Endothelial cell of umbilical vein (primary cell): ENCODE results near the gene DPY19L2. TPM values are rescaled to one million over a fixed set of nuclear protein-coding genes. Genes with fewer than 3 reads are reported as not detected.
A peak's percentile ranks its signal among the peaks of the same experiment; 100 is the strongest.
"Not testable (repeated sequence)": the region's sequence is repeated elsewhere in the genome, so short reads cannot be mapped to it uniquely, and the experiment has no call there.

Source experiments
- Bru-seq: library from RNA; stranded (reverse); fragments of 400-500 nt; gene quantifications from one replicate; lab custom pipeline; 2021; lab: Mats Ljungman, UMichigan
- BruChase-seq, 2 experiments: library from RNA; stranded (reverse); fragments of 400-500 nt; gene quantifications; one replicate each; lab custom pipeline; 2021; lab: Mats Ljungman, UMichigan
- BruUV-seq: library from RNA; stranded (reverse); fragments of 400-500 nt; replicated peaks from 2 replicates; lab custom pipeline; 2021; lab: Mats Ljungman, UMichigan
- CTCF ChIA-PET: fragments of 300-600, 350-600 bp; sonication (Branson Sonifier 250); formaldehyde crosslinking; loops from one replicate; lab custom pipeline; 2021; ENCODE audit warnings: antibody characterized with exemption, inconsistent platforms; lab: Charles Lee
- POLR2A ChIA-PET: fragments of 300-600, 350-600 bp; sonication (Branson Sonifier 250); formaldehyde crosslinking; loops from one replicate; lab custom pipeline; 2021; ENCODE audit warnings: antibody characterized with exemption, inconsistent platforms; lab: Charles Lee
- DNase-seq: peaks from one replicate; pipeline ENCODE4 v3.0.0-alpha.2; 2011; ENCODE audit warnings: low read depth, low spot score
- FAIRE-seq: peaks from 2 replicates; lab custom pipeline; 2011; peaks lifted over from hg19 to GRCh38; lab: Jason Lieb, UNC
- H2AFZ ChIP-seq: 2 replicates; pipeline ENCODE4 v1.6.0; 2012; ENCODE audit warnings: low read depth, low read length, control low read depth, inconsistent platforms
- H3K27ac ChIP-seq: 2 replicates; pipeline ENCODE4 v1.5.1; 2011; ENCODE audit warnings: low read depth, mild to moderate bottlenecking, control low read depth, low read length, moderate library complexity; ENCODE audit not compliant: insufficient read depth
- H3K27me3 ChIP-seq, 2 experiments: 2 replicates each; pipeline versions ENCODE4 v1.6.0 to v1.6.1; 2011; ENCODE audit warnings: low read length in 2 of 2, mixed read lengths in 1 of 2; ENCODE audit not compliant: control insufficient read depth in 2 of 2, insufficient read depth in 2 of 2
- H3K36me3 ChIP-seq, 2 experiments: 2 replicates in 1 of 2; 3 replicates in 1 of 2; pipeline ENCODE4 v1.5.1; 2011; ENCODE audit warnings: low read length in 2 of 2, mild to moderate bottlenecking in 1 of 2, moderate library complexity in 1 of 2; ENCODE audit not compliant: control insufficient read depth in 2 of 2, insufficient read depth in 2 of 2; ENCODE audit errors: extremely low read depth in 1 of 2
- H3K4me1 ChIP-seq: 3 replicates; pipeline ENCODE4 v1.5.1; 2011; ENCODE audit warnings: mild to moderate bottlenecking, low read length; ENCODE audit not compliant: control insufficient read depth, insufficient read depth; ENCODE audit errors: extremely low read depth
- H3K4me2 ChIP-seq: 2 replicates; pipeline ENCODE4 v1.6.1; 2011; ENCODE audit warnings: low read length, control low read depth, mixed read lengths; ENCODE audit not compliant: insufficient read depth
- H3K4me3 ChIP-seq, 3 experiments: fragments of 200-600 bp in 1 of 3; sonication (generic), shearing (Covaris generic) in 1 of 3; replicated peaks in 1 of 3; 2 replicates each; pipeline ENCODE4 v1.5.1; 2011 to 2016; ENCODE audit warnings: control low read depth in 3 of 3, low read length in 3 of 3, mild to moderate bottlenecking in 2 of 3, inconsistent platforms in 1 of 3, low read depth in 1 of 3, moderate library complexity in 1 of 3; ENCODE audit not compliant: insufficient read depth in 1 of 3
- H3K79me2 ChIP-seq: 2 replicates; pipeline ENCODE4 v1.6.0; 2012; ENCODE audit warnings: low read length, inconsistent platforms; ENCODE audit not compliant: control insufficient read depth, insufficient read depth
- H3K9ac ChIP-seq: replicated peaks from 2 replicates; pipeline ENCODE3; 2011; ENCODE audit warnings: low read length, control low read depth; ENCODE audit not compliant: insufficient read depth; ENCODE audit errors: extremely low read depth
- H3K9me1 ChIP-seq: replicated peaks from 3 replicates; pipeline ENCODE4 v1.6.0; 2011; ENCODE audit warnings: mild to moderate bottlenecking, low read length; ENCODE audit not compliant: control insufficient read depth, insufficient read depth; ENCODE audit errors: extremely low read depth
- H3K9me3 ChIP-seq: replicated peaks from 2 replicates; pipeline ENCODE4 v1.5.1; 2012; ENCODE audit warnings: low read length, inconsistent platforms; ENCODE audit not compliant: control insufficient read depth, insufficient read depth
- H4K20me1 ChIP-seq: replicated peaks from 2 replicates; pipeline ENCODE3; 2011; ENCODE audit warnings: mild to moderate bottlenecking, low read length; ENCODE audit not compliant: control insufficient read depth, insufficient read depth; ENCODE audit errors: extremely low read depth
- EZH2 ChIP-seq: IDR thresholded peaks from 2 replicates; pipeline ENCODE4 v1.6.1; 2012; ENCODE audit warnings: borderline replicate concordance, low read depth, mild to moderate bottlenecking, moderate library complexity, low read length, inconsistent platforms; ENCODE audit not compliant: severe bottlenecking
- FOS ChIP-seq: IDR thresholded peaks from 2 replicates; pipeline ENCODE4 v1.6.1; 2011; ENCODE audit warnings: mild to moderate bottlenecking, low read length, moderate library complexity, borderline replicate concordance; ENCODE audit not compliant: insufficient read depth
- GATA2 ChIP-seq: IDR thresholded peaks from 2 replicates; pipeline ENCODE4 v1.7.0; 2011; ENCODE audit warnings: low read depth, mild to moderate bottlenecking, moderate library complexity, mixed read lengths, low read length; ENCODE audit not compliant: insufficient read length, insufficient read depth
- JUN ChIP-seq: IDR thresholded peaks from 2 replicates; pipeline ENCODE4 v1.6.1; 2011; ENCODE audit warnings: borderline replicate concordance, low read depth; ENCODE audit not compliant: insufficient read length, insufficient read depth
- MYC ChIP-seq: IDR thresholded peaks from one replicate; pipeline ENCODE4 v1.6.1; 2011; ENCODE audit warnings: mild to moderate bottlenecking, low read depth, low read length
- POLR2A ChIP-seq: IDR thresholded peaks from 2 replicates; pipeline ENCODE4 v1.6.1; 2012; ENCODE audit warnings: low read depth, mild to moderate bottlenecking, control low read depth, low read length
- POLR2AphosphoS5 ChIP-seq: IDR thresholded peaks from 2 replicates; pipeline ENCODE4 v1.6.1; 2012; ENCODE audit warnings: low read depth, mild to moderate bottlenecking, control low read depth, low read length, moderate library complexity; ENCODE audit not compliant: insufficient read depth
- dilution Hi-C: fragments of 300-500 bp; cut with MboI; formaldehyde crosslinking; loops from one replicate; pipeline ENCODE4 v1.15.0; 2019; ENCODE audit warnings: low sequenced_read_pairs; ENCODE audit not compliant: extremely low pct_ligation_motif_present
- intact Hi-C: fragments of 100-400 bp; cut with micrococcal nuclease; formaldehyde crosslinking; loops from one replicate; pipeline ENCODE4 v1.10.0; 2022
- long read RNA-seq: library from polyadenylated mRNA; stranded (forward); transcript quantifications from one replicate; pipeline ENCODE4 v2.0.0, GENCODE V29; 2021
- polyA minus RNA-seq, 3 experiments: library from RNA; depleted of rRNA, polyadenylated mRNA; stranded (reverse); fragments of >200 nt; gene quantifications; 1 replicate in 1 of 3; 2 replicates in 2 of 3; pipeline ENCODE4 v1.2.3, GENCODE V29; 2011
- polyA plus RNA-seq, 4 experiments: library from polyadenylated mRNA; depleted of rRNA in 3 of 4; stranded (reverse) in 3 of 4; unstranded in 1 of 4; fragments of >200 nt; gene quantifications; 2 replicates each; pipeline versions ENCODE4 v1.2.1 to v1.2.3, GENCODE V29; 2011 to 2012; ENCODE audit warnings: missing spikeins in 1 of 4
- total RNA-seq: library from RNA; stranded (reverse); gene quantifications from 2 replicates; pipeline ENCODE4 v1.2.3, GENCODE V29; 2021
- TF ChIP-seq, protein P1 (sequence below), 2 donors: IDR thresholded peaks; 1 replicate in 1 of 2; 2 replicates in 1 of 2; pipeline ENCODE4 v1.5.1; 2011; ENCODE audit warnings: low read length in 2 of 2, mild to moderate bottlenecking in 2 of 2, moderate library complexity in 2 of 2, control low read depth in 1 of 2, inconsistent platforms in 1 of 2, low read depth in 1 of 2; ENCODE audit not compliant: insufficient read depth in 1 of 2; ENCODE audit errors: extremely low read depth in 1 of 2
- TF ChIP-seq, protein P2 (sequence below): IDR thresholded peaks from 2 replicates; pipeline ENCODE4 v1.6.1; 2011; ENCODE audit not compliant: insufficient read depth, insufficient read length

The DPY19L2 gene
- total RNA-seq: 1.6 and 2.3 TPM in 2 replicates
- polyA plus RNA-seq: 0.38 and 0.59 TPM in 2 replicates
- polyA plus RNA-seq (2011; cell fraction: cytosol; rRNA removed): 0.06 and 0.10 TPM in 2 replicates
- polyA plus RNA-seq (2011; cell fraction: nucleus; rRNA removed): 5.5 and 6.8 TPM in 2 replicates
- 0.26 and 1.0 TPM in 2 replicates for polyA plus RNA-seq (2012)
- polyA minus RNA-seq: 0.91 and 0.97 TPM in 2 replicates
- not detected for polyA minus RNA-seq (2011; cell fraction: cytosol; rRNA and poly(A)+ RNA removed)
- polyA minus RNA-seq (2011; cell fraction: nucleus; rRNA and poly(A)+ RNA removed): 3.1 and 3.3 TPM in 2 replicates
- Bru-seq, nascent RNA: percentile 32 among the genes with signal in this experiment
- percentile 35 among the genes with signal in this experiment for BruChase-seq, experiment 1, labeled RNA remaining after a 6-hour chase
- percentile 39 among the genes with signal in this experiment for BruChase-seq, experiment 2, labeled RNA remaining after a 2-hour chase
- long read RNA-seq, partial matches to known transcripts: 1 of 1 reads
- long read RNA-seq, other reads (novel, unspliced or antisense): 0 of 1 reads

DNA sequence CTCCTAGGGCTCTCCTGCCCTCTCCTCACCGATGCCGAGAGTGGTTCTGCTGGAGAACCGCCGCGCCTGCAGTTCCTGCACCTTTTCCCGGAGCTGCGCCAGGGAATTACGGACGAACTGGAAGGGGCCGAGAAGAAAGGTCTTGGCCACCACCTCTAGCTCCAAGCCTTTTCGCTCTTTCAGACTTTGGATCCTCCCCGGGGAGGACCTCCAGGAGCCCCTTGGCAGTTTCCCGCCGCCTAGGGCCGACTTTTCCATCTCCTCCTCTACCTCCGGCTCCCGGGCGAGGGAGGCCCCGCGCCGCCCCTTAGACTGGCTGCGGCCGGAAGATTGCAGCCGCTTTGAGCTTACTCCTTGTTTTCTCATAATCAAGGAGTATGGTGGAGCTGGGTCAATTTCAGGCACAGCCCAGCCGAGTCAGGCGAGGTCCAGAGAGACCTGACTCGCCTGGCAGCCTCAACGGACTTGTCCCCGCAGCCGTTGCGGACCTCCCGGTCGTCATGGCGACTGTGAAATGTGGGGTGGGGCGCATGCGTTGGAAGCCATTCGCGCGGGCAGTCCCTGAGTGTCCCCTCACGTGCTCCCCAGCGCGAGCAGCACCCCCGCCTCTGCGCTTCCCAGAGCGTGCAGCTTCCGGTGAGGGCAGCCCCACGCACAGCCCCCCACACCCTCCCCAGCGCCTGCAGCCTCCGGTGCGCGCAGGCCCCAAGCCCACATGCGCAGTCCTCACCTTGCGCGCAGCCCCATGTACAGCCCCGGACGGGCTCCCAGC lies at the start of gene DPY19L2:
Gene DPY19L2 (minus strand): TSS at position 466 of the 772 bp plus-strand sequence. CDS start 100 bp downstream, at position 366.
- ChIA-PET CTCF (no interaction called here), POLR2A (no interaction called here)
- intact Hi-C loops: loop anchor here (2.0 to 5.0 kb wide), 3 partner anchors 246 to 565 kb away; no protein-coding TSS in a partner anchor
- no TSS peak for BruUV-seq
- no peak within 1 kb of the TSS for H3K27ac ChIP-seq
- dilution Hi-C loops: no loop called here
- no peaks in the 10 kb centered on the region for H3K9me1 ChIP-seq
- DNase-seq: peak; percentile 47
- peak within 1 kb of the TSS; percentile 90 for H2AFZ ChIP-seq
- H3K36me3 ChIP-seq: no peaks in the 10 kb centered on the region
- no peak for FAIRE-seq
- no peaks in the 10 kb centered on the region for H4K20me1 ChIP-seq
- H3K9me3 ChIP-seq: no peaks in the 10 kb centered on the region
- no peaks in the 10 kb centered on the region for H3K4me1 ChIP-seq
- H3K27me3 ChIP-seq: peaks cover 4 to 8% of the 10 kb centered on the region in 2 experiments
- H3K9ac ChIP-seq: peak within 1 kb of the TSS; percentile 9
- no peaks in the 10 kb centered on the region for H3K79me2 ChIP-seq
- TF ChIP-seq EZH2: no peak
- no peak for TF ChIP-seq FOS
- no peak for TF ChIP-seq POLR2AphosphoS5
- no peak for TF ChIP-seq MYC
- no peak for TF ChIP-seq GATA2
- TF ChIP-seq POLR2A: no peak
- TF ChIP-seq, protein P1, sequence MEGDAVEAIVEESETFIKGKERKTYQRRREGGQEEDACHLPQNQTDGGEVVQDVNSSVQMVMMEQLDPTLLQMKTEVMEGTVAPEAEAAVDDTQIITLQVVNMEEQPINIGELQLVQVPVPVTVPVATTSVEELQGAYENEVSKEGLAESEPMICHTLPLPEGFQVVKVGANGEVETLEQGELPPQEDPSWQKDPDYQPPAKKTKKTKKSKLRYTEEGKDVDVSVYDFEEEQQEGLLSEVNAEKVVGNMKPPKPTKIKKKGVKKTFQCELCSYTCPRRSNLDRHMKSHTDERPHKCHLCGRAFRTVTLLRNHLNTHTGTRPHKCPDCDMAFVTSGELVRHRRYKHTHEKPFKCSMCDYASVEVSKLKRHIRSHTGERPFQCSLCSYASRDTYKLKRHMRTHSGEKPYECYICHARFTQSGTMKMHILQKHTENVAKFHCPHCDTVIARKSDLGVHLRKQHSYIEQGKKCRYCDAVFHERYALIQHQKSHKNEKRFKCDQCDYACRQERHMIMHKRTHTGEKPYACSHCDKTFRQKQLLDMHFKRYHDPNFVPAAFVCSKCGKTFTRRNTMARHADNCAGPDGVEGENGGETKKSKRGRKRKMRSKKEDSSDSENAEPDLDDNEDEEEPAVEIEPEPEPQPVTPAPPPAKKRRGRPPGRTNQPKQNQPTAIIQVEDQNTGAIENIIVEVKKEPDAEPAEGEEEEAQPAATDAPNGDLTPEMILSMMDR (IDR thresholded peaks at IDR 0.05; ENCODE audit: extremely low read depth in 1 of 2, insufficient read depth in 1 of 2, low read depth in 1 of 2, low read length in 2 of 2): no peak
- TF ChIP-seq, protein P2, sequence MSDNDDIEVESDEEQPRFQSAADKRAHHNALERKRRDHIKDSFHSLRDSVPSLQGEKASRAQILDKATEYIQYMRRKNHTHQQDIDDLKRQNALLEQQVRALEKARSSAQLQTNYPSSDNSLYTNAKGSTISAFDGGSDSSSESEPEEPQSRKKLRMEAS: no peak
- TF ChIP-seq JUN: no peak
- peak within 1 kb of the TSS; percentile 39 to 49 (median 48) for H3K4me3 ChIP-seq
- H3K4me2 ChIP-seq: peak within 1 kb of the TSS; percentile 90

DNA sequence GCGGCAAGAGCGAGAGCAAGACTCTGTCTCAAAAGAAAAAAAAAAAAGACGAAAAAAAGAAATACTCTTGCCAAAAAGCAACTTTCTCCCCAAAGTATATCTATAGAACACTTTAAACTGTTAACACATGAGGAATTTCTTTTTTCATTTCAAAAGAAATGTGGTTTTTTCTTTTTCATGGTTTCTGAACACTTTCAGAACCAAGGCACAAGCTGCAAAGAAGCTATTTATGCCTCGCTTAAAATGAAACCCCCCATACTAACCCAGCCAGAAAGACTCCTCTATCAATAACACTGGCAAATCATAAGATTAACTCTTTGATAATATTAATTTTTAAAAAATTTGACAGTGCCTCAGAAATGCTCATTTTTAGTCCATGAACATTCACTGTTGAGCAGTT lies 48.6 kb upstream of the DPY19L2 start:
- BruUV-seq, H3K4me2 ChIP-seq, H3K36me3 ChIP-seq, H3K79me2 ChIP-seq, H3K9me1 ChIP-seq, dilution Hi-C loops, H3K27me3 ChIP-seq, DNase-seq, FAIRE-seq, H3K9me3 ChIP-seq, H3K4me1 ChIP-seq, H3K4me3 ChIP-seq, CTCF ChIA-PET, H4K20me1 ChIP-seq, H2AFZ ChIP-seq, H3K9ac ChIP-seq, intact Hi-C loops, POLR2A ChIA-PET, H3K27ac ChIP-seq: not testable (repeated sequence)
